Brain pericyte (primary cell): ENCODE data around the gene PRKAG2.
"Not testable (repeated sequence)": the region's sequence is repeated elsewhere in the genome, so short reads cannot be mapped to it uniquely, and the experiment has no call there.

ENCODE experiments used
- DNase-seq: peaks from one replicate; pipeline ENCODE4 v3.0.0-alpha.2; 2012; ENCODE audit warnings: low read depth, low spot score

PRKAG2 gene

GRCh38 chr7:151835636-151836035, 41.3 kb downstream of the PRKAG2 start:
- no peak for DNase-seq

DNA sequence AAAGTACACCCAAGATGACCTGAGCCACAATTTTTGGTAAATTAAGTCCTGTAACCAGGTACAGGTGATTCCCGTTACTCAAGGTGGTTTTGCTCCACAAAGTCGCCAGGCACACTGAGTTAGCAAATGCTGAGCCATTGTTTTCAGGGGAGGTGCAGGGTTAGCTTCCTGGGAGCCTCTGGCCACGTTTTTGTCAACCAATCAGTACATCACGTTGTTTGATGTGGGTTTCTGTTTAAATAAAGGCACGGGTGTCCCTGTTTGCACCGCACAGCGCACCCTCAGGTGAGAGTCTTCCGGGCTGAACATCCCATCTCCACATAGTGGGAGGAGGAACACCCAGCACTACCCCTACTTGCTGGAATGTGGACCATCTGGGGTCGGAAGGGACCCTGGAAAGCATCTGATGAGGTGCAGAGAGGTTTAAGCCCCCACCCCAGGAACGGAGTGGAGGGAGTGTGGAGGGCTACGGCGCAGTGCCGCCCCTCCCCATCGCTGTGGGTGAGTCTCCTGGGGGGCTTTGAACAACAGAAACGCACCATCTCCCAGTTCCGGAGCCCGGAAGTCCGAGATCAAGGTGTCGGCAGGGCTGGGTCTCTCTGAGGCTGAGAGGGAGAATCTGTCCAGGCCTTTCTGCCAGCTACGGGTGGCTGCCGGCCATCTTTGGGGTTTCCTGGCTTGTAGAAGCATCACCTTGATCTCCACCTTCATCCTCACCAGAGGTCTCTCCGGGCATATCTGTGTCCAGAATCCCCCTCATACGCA, 42.5 kb downstream of the PRKAG2 start:
- DNase-seq = no peak

DNA sequence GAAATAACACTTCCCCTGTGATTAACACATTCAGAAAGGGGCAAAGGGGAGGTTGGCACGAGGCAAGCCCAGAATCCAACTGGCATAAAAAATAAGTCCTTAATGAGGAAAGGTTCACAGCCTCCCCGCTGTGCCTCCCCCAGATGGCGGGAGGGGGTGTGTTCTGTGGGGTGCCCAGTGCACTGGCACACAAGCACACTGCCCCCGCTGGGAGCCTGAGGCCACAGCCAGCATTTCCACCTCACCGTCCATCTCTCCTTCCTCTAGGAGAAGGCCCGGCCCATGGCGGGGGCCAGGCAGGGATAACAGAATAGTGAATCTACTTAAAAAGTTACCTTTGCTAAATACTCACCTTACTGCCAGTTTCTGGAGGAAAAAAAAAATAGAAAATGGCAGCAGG, 43.2 kb downstream of the PRKAG2 start:
- DNase-seq = no peak

- no peak for DNase-seq
These were observed 43.7 kb downstream of the PRKAG2 start for GRCh38 chr7:151833213-151833651.

- DNase-seq = no peak
These were observed 44.3 kb downstream of the PRKAG2 start for GRCh38 chr7:151832656-151833055.

DNA sequence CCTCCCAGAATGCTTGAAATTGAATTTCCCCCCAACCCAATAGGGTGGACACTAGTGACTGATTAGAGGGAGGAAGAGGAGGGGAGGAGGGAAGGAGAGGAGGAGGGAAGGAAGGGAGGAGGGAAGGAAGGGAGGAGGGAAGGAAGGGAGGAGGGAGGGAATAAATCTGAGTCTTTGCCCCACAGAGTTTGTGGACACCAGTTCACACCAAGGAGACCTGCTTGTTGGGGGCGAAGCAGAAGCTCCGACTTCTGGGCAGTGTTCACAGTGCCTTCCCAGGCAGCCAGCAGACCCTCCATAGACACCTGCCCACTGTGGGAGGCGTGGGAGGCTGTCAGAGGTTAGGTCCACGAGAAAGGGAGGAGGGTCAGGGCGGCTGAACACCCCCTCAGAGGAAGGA, 44.8 kb downstream of the PRKAG2 start:
- no peak for DNase-seq

GRCh38 chr7:151831606-151832005, 45.3 kb downstream of the PRKAG2 start:
- DNase-seq = no peak

DNA sequence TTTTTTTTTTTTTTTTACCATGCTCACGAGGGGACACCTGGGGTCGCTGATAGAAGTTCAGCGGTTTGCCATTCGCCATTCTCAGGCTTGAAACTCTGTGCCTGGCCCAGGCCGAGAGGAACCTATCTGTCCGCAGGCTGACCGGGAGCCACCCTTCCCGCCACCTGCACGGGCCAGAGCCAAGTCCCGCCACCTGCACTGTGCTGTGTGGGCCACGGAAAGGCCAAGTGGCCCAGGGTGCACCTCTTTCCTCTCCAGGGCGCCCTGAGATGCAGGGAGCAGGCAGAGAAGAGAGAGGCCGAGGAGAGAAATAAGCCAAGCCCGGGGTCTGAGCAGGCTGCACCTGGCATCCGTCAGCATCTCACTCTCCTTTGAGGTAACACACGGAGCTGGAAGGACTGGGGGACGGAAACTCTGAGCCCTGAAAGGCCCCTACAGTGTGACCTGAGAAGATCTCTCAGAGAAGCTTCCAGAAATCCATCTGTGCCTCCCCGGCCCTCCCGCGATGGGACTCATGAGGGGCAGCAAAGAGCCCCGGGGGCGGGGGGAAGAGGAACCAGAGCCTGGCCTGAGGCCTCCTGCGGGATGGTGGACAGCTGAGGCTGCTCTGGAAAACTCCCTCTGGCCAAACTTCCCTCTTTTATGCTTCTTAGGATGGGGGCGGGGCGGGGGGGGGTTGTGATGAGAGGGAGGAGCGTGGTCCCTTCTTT, 46.6 kb downstream of the PRKAG2 start:
- no peak for DNase-seq

- no peak for DNase-seq
These were observed 47.2 kb downstream of the PRKAG2 start for GRCh38 chr7:151829707-151830106.

GRCh38 chr7:151827620-151828019, 49.3 kb downstream of the PRKAG2 start:
- DNase-seq = no peak

GRCh38 chr7:151826316-151826715, 50.6 kb downstream of the PRKAG2 start:
- not testable (repeated sequence) for DNase-seq

- DNase-seq = no peak
These were observed 51.2 kb downstream of the PRKAG2 start for GRCh38 chr7:151825721-151826120.

DNA sequence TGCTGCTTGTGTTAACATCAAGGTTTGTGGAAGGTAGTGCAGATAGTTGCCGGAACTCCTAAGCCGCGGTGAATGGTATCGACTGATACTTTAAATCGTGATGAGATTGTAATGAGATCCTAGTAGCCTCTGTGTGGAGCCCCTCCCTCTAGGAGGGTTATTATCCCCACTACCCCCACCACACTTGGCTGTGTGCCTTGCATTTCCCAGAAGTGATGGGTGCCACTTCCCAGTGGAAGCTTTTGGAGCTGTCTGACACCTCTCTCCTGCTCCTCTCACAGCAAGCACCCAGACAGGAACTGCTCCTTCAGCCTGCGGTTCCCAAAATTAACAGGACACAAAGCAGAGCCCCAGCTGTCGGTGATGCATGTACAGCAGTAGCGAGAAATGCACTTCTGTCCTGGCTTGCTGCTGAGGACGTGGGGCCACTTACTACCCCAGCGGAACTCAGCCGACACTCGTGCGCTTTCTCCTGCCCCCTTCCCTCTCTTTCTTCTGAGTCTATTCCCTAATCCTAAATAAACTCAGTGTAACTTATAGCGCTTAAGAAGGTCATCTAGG, 52.5 kb downstream of the PRKAG2 start:
- DNase-seq = no peak

DNA sequence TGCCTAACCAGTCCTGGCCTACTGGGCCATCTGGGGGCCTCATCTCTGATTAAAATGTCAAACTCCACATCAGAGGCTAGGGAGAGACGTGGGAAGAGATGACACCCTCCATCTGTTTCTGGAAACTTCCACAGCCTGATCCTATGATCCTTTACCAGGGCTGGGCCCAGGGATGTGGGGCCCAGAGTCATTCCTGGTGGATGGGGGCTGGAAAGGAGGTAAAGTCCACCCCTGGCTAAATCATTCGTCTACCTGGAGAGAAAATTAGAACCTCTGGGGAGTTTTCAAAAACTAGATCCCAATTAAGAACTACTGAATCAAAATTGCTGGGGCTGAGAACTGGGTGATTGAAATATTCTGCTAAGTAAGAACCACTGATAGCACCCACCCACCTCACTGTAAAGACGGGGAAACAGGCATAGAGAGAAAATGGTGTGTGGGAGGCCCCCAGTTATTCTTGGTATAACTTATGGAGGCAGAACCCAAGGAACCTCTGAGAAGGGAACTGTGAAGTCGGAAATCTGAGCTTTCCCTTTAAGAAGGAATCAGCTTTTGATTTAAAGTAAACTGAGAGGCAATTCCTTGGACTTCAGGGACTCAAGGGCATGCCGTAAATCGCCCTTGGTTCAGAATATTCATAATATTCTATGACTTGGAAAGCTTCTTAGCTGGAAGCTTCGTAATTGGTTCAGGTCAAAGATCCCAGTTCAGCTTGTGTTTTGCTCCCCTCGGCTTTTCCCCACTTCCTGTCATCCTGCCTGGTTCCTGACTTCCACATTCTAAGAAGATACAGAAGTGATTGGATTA, 53.1 kb downstream of the PRKAG2 start:
- DNase-seq = no peak

DNA sequence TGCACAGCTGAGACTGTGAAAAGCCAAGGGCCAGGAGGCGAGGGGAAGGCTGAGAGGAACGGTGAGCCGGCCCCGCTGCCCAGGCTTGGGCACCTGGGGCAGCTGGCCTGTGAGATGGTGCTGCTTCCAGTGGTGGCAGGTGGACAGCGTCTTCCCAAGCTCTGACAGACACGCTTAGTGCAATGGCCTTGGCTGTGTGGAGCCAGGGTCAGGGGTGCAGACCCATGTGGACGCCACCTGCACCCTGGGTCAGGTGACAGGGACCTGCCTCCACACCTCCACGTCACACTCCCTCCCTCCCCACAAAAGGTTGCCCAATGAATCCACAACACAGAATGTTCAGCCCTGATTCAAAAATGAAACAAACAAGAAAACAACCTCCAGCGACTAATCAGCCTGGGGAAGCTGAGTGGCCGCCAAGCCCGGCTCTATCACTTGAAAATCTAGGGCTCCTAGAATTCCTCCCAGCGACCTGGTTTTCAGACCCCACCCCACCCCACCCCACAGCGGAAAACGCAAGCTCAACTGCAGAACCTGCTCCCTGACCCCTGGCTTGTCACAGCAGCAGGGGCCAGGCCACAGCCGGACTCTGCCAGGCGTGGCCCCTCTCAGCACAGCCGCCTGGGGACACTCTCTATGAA, 54.3 kb downstream of the PRKAG2 start:
- no peak for DNase-seq

DNA sequence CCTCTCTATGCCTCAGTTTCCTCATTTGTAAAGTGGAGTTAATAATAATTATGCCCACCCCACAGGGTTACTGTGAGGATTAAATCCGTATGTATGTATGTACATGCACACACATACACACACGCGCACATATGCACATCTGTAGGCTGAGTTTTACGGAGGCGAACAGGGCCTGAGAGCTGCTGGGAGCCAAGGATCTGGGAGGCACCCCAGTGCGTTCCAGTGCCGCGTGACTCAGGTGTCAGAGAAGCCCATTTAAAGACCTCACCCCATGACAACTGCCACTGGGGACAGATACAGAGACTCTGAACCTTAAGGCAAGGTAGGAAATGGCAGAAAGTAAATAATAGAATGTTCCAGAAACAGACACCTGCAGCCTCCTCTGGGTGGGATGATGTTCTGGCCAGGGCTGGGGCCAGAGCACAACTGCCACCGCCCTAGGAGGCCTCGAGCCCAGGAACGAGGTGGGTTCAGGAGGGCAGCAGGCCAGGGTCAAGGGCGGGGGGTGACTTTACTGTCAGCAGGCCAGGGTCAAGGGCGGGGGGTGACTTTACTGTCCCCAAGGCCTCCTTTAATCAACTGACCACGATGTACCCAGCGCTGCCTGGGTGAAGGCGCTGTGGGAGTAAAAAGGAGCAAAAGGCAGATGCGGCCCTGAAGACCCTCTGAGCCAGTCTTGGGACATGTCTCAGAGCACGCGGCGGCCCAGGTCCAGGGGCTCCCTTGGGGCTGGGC, 54.9 kb downstream of the PRKAG2 start:
- no peak for DNase-seq

- no peak for DNase-seq
These were observed 55.7 kb downstream of the PRKAG2 start for GRCh38 chr7:151821226-151821625.

DNA sequence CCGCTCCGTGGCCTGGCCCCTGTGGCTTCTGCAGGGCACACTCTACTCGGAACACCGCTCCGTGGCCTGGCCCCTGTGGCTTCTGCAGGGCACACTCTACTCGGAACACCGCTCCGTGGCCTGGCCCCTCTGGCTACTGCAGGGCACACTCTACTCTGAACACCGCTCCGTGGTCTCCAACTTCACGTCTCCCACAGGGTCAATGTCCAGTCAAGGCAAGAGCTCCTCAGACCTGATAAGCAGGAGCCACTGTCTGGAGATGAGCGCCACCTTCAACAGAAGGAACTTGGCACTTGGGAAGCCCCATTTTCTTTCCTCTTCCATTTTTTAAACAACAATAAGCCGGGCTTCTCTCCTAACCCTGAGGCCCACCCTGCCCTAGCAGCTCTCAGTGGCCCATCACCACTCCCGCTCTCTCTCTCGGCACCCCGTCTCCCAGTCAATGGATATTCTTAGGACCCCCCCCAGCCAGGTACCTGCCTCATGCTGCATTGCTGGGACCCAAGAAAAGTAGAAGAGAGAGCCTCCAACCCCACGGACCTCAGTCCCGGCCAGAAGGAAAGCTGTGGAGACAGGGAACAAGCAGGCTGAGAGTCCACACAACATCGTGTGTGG, 56.3 kb downstream of the PRKAG2 start:
- DNase-seq = no peak

DNA sequence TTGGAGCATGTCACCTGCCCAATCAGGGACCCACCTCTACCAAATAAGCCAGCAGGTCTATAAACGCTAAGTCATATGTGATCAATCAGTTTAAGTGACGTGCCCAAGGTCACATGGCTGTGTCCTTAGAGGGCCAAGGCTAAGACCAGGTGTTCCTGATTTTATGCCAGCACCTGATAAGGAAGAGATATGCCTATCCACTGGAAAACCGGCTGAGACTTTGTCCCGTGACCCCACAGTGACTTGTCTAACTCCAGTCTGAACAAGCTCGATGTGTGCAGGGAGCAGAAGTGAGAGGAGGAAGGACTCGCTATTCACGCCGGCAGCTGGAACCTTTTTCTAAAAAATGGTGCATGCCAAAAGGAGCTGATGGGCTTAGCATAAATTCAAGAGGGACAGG, 57.0 kb downstream of the PRKAG2 start:
- DNase-seq = no peak
